ENCODE measurements around the gene SLC22A3. TPM values are rescaled to one million over a fixed set of nuclear protein-coding genes. Genes with fewer than 3 reads are reported as not detected.
"Not testable (repeated sequence)": the region's sequence is repeated elsewhere in the genome, so short reads cannot be mapped to it uniquely, and the experiment has no call there.

The SLC22A3 gene
- total RNA-seq, 1 donor from 2014 or later: 189 TPM

DNA sequence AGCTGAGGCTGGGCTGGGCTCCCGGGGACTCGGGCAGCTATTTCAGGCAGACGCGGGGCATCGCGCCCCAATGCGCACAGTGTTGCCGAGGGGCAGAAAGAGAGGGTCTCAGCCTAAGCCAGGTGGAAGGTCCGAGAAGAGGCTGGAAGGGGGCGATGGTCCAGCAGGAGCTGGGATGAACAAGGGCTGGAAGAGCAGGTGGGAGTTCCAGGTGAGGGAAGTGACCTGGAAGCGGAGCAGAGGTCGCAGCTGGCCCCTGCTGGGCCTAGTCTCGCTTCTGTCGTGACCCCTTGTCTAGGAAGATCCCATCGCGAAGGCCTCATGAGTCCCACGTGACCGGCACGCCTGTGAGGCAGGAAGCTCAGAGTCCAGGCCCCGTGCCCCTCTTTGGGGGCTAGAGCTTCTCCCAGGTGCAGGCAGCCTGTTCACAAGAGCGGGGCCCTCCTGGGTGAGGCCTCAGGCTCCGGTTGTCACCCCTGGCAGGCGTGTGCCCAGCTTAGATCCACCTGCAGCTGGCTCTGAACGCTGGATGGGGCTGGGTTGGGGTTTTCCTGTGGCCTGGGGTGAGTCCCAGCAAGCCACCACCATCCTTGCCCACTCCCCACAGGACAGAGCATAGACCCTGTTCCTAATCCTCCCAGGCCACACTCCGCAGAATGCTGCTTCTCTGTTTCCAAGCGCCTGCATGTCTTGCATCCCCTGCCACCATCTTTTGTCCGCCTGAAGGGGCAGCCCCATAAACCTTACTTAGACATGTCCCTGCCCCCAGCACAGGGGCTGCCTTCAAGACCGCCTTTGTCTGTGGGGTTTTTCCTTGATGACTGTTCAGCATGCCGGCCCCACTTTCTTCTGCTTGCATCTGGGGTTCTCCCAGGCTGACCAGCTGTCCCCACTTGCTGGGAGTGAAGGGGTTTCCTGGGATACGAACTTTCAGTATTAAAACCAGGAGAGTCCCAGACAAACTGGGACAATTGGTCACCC lies 15.1 kb downstream of the SLC22A3 start:
- DNase-seq (ENCODE audit: low spot score) (no peak), ATAC-seq (peak; percentile 9)
- intact Hi-C loops (cut with DNase I): loop anchor here (5.0 kb wide), 1 partner anchor 1414 kb away; no protein-coding TSS in a partner anchor

DNA sequence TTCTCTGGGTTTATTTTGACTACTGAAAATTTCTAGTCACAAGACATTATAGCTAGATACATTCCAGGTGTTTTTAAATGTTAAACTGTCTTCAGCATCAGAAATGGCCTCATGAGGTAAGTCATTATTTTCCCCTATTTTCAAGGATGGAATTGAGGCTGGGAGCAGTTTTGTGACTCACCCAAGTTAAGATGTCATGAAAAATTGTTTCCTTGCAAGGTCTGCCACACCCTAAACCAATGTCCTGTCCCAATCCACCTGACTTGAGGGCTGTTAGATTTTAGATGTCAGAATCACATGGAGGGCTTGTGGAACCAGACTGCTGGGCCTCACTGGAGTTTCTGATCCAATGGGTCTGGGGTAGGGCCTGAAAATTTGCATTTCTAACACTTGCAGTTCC lies 16.9 kb downstream of the SLC22A3 start:
- ATAC-seq: no peak
- intact Hi-C loops (cut with DNase I): no loop called here
- DNase-seq (ENCODE audit: low spot score): no peak

DNA sequence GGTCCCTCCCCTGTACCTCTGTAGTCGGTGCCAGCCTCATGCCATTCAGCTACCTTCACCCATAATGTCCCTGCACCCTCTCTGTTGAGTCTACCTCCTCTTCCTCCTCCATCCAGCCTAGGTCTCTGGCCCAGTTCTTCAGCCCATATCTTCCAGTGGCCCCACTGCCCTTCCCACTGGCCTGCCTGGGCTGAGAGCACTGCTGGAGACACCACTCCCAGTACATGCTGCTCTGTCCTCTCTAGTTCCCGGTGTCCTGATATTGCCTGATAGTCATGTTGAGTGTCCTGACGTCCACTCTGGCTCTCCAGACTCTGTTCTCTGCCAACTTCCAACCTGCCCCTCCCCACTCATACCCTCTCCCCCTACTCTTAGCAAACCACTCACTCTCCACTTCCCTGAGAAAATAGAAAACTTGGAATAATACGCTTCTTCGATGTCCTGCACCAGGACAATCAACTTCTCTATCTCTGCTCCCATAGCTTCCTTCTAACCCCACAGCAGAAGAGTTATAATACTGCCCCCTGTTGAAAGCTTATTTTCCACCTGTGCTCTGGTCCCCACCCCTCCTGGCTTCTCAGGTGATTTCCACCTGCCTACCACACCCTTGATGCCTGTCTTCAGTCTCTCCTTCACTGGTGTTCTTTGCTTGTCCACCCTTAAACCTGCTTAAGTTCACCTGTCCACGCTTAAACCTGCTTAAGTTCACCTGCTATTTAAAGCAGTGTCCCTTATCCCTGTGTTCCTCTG lies 19.8 kb downstream of the SLC22A3 start:
- intact Hi-C loops (cut with DNase I): no loop called here
- ATAC-seq (no peak), DNase-seq (ENCODE audit: low spot score) (no peak)

DNA sequence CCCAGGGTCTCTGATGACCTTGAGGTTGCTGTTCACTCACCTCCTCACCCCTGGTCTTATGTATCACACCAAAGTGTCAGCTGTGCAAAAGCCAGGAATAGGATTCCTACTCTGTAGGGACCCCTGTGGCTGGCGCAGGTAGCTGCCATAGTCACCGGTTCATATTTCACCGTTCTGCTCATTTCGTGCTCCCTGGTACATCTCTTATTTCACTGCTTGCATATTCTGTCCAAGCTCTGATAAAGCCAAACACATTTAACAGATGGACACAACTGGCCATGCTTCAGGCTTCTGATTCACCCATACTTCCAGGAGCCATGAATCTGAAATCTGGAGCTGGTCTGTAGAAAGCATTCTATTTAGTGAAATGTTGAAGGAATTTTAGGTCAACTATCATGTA lies 20.5 kb downstream of the SLC22A3 start:
- intact Hi-C loops (cut with DNase I): no loop called here
- no peak for ATAC-seq
- DNase-seq (ENCODE audit: low spot score): no peak

DNA sequence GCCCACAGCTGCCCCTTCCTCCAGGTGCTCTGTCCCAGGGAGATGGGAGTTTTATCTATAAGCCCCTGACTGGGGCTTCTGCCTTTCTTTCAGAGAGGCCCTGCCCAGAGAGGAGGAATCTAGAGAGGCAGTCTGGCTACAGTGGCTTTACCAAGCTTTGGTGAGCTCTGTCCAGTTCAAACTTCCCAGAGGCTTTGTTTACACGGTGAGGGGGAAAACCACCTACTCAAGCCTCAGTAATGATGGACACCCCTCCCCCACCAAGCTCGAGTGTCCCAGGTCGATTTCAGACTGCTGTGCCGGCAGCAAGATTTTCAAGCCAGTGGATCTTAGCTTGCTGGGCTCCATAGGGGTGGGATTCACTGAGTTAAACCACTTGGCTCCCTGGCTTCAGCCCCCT lies 25.4 kb downstream of the SLC22A3 start:
- ATAC-seq; DNase-seq (ENCODE audit: low spot score); intact Hi-C loops (cut with DNase I): not testable (repeated sequence)

DNA sequence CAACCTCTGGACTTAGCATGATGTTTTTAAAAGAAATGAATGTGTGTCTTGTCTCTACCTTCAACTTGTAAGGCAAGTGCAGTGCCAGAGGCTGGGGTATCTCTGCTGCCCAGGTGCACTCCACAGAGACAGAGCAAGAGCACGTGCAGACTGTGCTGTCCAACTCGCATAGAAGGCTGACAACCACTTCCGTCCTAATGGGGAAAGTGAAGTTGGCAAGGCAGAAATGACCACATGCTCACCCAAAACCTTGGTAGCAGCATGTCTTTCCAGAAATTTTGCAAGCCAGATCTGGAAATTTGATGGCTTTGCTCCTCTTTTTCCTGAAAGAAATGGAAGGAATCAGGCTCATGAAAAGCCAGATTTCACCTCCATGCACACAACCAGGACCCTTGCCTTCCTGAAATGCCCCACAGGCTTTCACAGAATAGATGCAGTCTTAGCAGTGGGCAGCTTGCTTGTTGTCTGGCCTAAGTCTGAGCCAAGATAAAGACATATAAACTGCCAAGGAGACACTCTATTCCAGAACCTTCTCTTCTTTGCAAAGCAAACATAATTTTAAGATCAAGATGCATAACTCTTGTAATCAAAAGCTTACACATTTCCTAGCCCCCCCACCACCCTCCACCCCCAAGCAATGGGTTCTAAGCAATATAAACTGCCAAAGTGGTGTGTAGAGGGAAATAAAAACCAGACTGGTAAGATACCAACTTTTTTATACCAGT lies 26.8 kb downstream of the SLC22A3 start:
- intact Hi-C loops (cut with DNase I): no loop called here
- ATAC-seq (peak; percentile 21), DNase-seq (ENCODE audit: low spot score) (no peak)

DNA sequence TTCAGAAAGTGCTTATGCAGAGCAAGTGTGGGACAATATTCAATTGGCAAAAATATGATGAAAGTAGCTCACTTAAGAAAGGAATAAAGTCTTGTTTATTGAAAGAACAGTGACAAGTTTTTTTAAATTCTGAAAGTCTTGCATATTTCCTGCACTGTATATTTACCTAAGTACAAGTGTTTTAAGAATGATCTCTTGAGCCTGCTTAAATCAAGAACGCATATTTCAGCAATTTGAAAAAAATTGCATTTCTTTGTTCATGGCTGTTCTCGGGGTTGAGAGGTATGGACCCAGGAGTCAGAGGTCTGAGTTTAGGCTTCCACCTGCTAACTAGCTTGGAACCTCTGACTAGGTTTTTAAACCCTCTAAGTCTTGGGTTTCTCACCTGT lies 27.4 kb downstream of the SLC22A3 start:
- no peak for ATAC-seq
- intact Hi-C loops (cut with DNase I): no loop called here
- no peak for DNase-seq (ENCODE audit: low spot score)

DNA sequence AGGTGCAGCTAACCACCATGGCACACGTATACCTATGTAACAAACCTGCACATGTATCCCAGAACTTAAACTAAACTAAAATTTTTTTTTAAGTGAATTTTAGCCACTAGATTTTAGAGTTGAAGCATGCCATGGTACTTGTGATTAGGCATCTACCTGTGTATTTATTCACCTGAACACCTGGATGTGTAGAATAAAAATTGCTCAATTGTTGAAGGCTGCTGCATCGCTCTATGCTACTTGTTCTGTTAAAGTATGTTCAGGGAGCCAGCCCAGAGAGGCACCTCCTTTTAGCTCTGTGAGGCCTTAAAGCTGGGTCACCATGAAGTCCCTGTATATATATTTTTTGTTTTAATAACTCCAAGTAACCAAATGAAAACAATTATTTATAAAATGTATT lies 28.3 kb downstream of the SLC22A3 start:
- no peak for DNase-seq (ENCODE audit: low spot score)

DNA sequence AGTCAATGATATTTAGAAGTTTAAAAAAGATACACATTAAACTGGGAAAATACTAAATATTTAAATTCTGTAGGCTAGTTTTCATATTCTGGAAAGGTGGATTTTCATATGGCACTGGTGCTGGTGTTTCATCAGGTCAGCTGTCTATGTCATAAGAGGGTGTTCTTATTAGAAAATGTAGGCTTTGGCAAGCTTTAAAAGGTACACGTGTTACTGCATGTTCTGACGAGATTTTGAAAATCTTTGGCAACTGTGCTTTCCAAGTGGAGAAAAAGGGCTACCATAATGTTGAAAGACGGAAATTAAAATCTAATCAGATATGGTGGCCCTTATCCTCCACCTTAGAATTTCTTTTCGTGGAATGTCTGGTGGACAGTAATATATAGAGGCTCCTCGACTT lies 30.0 kb downstream of the SLC22A3 start:
- DNase-seq (ENCODE audit: low spot score): no peak
- intact Hi-C loops (cut with DNase I): no loop called here
- ATAC-seq: peak; percentile 52

More for the DNA sequence above, 28.3 kb downstream of the SLC22A3 start:
- intact Hi-C loops (cut with DNase I): no loop called here
- no peak for ATAC-seq

DNA sequence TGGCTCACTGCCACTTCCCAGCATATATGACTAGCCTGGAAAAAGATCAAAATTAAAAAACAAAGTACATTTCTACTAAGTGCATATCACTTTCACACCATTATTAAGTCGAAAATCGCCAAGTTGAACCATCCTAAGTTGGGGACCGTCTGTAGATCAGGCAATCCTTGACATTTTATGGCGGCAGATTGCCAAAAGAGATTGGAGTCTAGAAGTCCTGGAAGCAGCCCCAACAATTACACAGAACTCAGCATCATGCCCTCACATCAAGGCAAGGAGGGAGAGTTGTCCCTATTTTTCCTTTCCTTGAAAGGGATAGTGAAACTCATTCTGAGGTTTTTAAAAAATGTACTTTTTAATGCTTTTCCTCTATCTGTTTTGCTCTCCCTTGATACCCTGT lies 30.7 kb downstream of the SLC22A3 start:
- ATAC-seq: no peak
- no peak for DNase-seq (ENCODE audit: low spot score)
- intact Hi-C loops (cut with DNase I): no loop called here

DNA sequence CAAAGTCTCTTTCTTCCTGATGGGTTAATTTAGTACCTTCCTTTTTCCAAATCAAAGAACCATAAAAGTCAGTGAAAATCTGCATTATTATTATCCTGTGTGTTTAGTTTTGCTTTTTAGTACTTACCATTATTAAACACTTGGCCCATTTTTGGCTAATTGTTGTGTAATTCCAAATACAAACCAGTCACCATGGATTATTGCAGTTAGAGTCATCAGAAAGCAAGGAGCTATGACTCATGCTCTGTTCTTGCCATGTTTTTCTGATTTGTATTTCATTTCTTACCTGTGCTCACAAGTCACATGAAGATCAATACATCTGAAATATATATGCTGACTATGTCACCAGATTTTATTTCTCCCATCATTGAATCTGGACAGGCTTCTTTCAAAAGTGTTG lies 31.3 kb downstream of the SLC22A3 start:
- intact Hi-C loops (cut with DNase I): no loop called here
- no peak for DNase-seq (ENCODE audit: low spot score)
- ATAC-seq: peak; percentile 63

DNA sequence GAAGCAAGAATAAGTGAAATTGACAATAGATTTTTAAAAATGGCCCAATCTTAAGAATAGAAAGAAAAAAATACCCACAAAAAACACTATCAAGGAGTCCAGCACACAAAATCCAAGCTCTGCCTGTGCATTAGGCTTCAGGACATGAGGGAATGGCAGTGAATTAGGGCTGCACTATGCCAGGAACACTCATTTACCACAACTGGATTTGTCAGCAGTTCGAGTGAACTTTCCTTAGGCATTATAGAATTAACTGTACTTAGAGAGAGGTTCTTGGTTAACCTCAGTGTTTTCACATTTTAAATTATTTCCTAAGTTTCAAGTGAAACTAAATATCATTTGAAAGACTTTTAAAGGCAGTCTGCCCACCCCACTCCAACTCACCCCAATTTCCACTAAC lies 34.8 kb downstream of the SLC22A3 start:
- intact Hi-C loops (cut with DNase I): no loop called here
- no peak for ATAC-seq
- no peak for DNase-seq (ENCODE audit: low spot score)

DNA sequence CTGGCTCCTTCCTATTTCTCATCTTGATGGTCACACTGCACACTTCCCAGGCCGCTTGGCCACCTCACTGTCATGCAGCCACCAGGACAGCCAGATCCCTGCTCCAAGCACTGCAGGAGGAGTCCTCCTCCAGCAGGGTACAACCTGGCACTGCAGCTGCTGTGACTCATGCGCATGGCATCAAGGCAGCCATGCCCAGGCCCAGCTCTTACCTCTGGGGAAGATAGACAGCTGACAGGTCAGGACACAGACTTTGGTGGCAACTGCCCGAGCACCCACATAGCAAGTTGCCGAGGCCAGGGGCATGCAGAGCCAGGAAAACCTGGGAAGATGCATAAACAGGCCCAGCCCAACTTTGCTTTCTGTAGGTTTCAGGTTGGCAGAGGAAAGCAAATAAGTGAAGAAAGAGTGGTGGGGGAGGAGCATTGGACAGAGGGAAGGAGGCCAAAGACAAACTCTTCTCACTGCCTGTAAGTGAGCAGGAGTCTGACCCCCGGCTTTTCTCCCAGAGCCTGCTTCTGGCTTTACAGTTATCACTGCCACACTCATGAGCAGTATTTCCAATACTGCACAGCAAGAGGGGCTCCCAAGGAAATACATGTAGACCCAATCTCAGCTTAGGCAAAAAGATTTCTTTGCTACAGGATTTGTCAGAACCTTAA lies 38.8 kb downstream of the SLC22A3 start:
- intact Hi-C loops (cut with DNase I): no loop called here
- ATAC-seq (peak; percentile 31), DNase-seq (ENCODE audit: low spot score) (no peak)

DNA sequence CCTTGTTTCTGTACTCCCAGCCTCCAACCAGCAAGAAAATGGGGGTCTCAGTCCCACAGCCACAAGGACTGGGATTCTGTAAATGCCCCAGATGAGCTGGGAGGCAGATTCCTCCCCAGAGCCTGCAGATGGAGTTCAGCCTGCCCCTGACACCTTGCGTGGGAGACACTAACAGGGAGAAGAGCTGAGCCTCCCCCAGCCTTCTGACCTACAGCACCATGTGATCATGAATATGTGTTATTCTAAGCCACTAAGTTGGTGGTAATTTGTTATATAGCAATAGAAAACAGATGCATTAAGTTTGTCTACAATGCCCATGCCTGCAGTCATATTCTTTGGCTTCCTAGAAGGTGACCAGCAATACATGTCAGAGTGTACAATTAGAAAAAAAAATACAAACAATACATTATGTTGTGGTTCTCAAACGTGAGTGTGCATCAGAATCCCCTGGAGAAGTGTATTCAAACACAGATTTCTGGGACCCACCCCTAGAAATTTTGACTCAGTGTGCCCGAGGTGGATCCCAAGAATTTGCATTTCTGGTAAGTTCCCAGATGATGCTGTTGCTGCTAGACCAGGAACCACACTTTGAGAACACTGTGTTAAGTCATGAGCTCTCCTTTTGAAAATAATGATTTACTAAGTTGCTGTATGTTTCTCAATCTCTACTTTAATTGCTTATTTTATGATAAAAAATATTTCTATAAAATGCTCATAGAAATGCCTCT lies 39.9 kb downstream of the SLC22A3 start:
- ATAC-seq (no peak), DNase-seq (ENCODE audit: low spot score) (no peak)
- intact Hi-C loops (cut with DNase I): no loop called here

DNA sequence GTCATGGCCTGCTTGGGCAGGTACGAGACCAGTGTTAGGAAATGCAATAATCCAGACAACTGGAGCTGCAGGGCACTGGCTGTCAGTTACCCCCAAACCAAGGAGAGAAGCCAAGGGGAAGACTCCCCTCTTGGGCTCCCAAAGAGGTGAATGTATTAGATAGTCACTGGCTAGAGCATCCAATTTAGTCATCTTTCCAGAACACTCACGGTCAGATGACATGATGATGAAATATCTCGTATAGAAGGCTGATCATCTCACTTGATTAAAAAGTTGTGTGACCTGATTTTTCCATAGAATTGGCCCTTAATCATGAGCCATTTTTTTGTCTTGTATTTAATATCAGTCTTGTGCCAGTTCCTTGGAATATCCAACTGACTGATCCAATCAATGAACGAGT lies 40.7 kb downstream of the SLC22A3 start:
- intact Hi-C loops (cut with DNase I): no loop called here
- ATAC-seq: no peak
- DNase-seq (ENCODE audit: low spot score): no peak

DNA sequence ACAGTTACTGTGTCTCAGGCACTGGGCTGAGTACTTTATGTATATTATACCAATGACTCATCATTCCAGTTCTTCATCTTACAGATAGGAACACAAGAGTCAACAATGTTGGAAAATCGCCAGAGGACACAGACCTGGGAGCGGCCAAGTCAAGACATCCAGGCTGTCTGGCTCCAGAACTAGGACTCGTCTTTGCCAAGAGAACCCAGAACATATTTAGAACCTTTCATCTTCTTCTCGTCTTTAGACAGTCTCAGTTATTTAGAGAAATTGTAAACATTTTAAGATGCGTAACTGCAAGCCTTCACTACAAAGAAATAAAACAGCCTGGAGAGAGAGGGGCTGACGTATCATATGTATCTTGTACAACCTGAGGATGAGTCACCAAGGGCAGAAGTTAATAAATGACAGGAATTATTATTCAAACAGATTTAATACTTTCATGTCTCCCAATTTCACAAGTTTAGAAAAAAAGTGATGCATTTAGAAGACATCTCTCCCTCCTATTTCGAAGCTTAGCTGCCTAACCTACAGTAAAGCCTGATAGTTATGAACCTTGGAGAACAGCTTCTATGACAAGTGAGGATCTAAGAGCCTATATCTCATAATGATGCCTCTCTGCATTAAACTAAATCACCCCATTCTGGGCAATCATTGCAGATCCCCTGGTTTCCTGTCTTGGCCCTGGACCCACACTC lies 43.4 kb downstream of the SLC22A3 start:
- intact Hi-C loops (cut with DNase I): no loop called here
- DNase-seq (ENCODE audit: low spot score) (no peak), ATAC-seq (no peak)

DNA sequence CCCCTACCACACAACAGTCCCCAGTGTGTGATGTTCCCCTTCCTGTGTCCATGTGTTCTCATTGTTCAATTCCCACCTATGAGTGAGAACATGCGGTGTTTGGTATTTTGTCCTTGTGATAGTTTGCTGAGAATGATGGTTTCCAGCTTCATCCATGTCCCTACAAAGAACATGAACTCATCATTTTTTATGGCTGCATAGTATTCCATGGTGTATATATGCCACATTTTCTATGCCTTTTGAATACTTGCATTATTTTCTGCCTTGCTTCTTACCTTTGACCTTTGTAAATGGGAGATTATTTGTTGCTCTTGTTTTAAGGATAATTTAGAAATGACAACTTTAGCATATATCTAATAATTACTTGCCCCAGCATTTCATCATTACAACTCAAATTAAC lies 45.3 kb downstream of the SLC22A3 start:
- ATAC-seq; DNase-seq (ENCODE audit: low spot score); intact Hi-C loops (cut with DNase I): not testable (repeated sequence)
